GM19035 (cell line): ENCODE results near the gene SLC22A6.

Source experiments
- ATAC-seq: cut with Tn5 transposase; IDR thresholded peaks from one replicate; pipeline ENCODE4 v1.9.1; 2021; ENCODE audit not compliant: unreplicated experiment

The SLC22A6 gene

DNA sequence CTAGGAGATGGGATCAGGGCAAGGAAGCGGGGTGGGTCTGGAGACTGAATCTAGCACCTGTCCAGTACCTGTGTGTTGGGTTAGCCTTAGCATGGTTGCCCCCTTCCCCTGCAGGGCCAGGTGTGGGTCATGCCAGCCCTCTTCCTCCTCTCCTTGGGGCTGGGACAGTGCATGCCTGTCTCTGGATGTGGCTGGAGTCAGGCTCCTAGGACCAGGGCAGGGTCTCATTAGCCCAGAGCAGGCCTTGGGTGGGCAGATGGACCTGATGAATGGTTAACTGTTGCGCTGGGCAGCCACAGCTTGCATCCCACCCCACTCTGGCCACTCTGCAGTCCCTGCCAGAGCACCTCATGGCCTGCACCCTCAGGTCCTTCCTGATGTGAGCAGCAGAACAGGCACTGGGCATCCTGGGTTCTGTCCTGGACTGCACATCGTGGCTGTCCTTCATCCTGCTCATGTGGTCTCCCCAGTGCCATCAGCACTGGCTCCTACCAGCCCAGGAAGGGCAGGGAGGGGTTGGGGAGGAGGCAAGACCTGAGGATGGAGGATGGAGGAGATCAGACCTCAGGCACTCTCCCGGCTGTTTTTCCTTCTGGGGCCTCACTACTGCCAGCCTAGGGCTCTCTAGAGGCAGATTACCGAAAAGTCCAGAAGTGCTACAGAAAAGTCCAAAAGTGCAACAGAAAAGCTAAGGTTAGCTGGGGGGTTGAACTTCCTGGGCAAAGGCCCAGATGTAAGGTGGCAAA is 50.8 kb downstream of the SLC22A6 start:
- no peak for ATAC-seq

DNA sequence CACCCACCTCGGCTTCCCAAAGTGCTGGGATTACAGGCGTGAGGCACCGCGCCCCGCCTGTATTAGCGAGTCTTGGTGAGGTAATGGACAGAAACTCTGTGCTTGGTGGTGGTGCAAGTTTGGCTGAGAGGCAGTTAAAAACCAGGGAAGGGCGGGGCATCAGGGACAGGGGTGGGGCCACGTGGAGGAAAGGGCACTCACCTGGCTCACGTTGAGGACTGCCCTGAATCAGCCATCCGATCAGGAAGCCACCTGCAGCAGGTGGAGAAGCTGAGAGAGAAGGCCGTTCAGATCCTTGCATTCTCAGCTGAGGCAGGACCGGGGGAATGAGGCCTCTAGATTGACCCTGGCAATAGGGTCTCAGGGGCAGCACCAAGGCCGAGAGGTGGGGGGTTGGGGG is 51.5 kb downstream of the SLC22A6 start:
- no peak for ATAC-seq

DNA sequence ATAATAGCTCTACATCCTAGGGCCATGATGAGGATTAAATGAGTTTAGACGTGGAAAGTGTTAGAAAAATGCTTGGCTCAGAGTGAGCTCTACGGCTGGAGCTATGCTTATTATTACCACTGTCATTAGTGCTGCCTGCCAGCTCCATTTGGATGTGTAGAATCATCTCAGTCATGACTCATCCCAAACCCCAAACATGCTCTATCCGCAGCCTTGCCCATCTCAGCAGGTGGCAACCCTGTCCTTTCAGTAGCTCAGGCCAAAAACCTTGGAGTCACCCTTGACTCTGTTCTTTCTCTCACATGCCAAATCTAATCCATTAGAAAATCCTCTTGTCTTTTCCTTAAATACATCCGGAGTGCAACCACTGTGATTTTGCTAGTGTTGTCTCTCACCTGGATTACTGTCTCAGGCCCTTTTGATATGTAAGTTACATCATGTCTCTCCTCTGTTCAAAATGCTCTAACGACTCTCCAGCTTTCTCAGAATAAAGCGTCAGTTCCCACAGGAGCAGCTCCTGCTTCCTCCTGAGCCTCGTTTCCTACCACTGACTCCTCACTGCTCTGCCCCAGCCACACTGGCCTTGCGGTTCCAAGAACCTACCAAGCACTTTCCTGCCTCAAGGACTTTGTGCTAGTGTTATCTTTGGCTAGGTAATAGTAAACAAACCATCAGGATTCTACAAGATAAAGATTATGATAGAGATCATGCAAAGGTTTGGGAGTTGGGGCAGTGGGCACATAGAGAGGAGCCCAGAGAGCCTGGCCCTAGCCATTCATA is 53.1 kb downstream of the SLC22A6 start:
- no peak for ATAC-seq

DNA sequence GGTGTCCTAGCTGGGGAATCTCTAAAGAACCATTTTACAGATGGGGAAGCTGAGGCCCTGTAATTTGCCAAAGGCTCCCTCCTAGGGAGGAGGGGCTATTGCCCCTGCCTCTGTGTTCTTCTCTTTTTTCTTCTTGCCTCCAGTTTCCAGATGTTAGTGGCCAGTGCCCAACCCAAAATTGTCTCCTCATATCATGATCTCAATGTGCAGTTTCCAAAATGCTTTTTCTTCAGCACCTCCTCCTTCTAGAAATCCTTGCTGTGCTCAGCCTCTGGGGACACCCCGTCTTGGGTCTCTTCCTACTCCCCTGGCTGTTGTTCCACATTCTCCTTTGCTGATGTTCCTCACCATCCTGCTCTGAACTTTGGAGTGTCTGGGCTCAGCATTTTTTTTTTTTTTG is 54.1 kb downstream of the SLC22A6 start:
- ATAC-seq: no peak

DNA sequence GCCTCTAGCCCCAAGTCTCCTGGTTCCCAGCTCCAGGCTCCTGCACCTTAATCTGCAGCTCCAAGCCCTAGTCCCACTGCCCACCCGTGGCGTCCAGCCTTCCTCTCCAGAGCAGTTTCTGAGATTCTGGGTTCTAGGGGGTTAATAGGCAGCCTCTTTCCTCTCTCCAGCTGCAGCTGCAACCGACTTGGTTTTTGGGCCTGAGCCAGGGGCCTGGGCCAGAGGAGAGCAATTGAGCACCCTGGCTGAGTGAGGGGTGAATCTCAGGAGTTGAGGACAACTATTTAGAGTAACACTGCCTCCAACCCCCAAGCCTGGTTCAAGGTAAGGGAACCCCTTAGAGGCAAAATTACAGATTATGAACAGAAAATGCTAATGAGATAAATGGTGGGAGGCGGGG is 54.6 kb downstream of the SLC22A6 start:
- ATAC-seq: no peak

DNA sequence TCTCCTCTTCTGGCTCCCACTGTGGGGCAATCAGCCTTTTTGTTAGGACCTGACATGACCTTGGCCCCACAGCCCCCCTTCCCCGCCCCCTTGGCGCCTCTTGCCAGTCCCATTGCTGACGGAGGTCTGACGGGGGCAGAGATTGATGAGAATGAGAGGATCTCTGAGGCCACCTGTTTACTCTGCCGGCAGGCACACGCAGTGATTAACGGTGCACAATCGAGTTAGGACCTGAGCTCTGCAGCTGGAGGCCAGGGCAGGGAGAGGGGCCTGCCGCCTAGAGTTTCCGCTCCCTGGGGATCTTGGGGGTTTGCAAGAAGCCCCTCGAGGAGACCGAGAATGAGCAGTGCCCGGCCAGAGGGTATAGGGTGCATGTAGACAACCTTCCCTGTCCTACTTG is 56.8 kb downstream of the SLC22A6 start:
- ATAC-seq: no peak

DNA sequence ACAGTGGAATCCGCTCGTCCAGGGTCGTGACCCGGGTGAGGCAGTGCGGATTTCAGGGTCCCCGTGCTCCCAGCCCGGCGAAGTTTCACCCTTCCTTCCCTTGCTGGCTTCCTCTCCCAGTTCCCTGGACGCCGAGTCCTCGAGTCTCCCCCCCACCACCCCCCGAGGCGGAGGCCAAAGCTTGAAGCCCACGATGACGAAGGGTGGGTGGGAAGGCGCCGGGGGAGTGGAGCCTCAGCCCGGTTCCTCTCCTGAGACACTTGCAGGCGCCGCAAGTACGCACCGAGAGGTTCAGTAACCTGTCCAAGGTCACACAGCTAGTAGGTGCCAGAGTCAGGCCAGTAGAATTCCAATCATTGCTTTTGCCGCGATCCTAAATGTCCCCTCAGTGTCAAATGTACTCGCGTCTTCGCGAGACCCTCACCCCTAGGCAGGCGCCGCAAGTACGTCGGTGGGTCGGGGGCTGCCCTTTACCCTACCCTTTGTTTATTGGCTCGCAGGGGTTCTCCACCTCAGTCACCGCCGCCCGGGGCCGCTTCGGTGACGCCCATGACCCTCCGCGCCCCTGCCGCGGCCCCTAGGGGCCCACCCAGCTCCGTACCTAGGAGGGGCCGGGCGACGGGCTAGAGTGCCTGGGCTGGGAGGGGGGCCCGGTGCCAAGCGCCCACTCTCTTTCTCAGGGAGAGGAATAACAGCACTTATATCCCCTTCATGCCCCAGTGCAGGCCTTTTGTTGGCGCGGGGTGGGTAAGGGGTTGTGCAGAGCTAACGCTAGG is 57.9 kb downstream of the SLC22A6 start:
- ATAC-seq: no peak
